Nephron progenitor cell (in vitro differentiated cells): ENCODE measurements around the gene CPNE5.

Experiments
- DNase-seq: peaks from one replicate; pipeline ENCODE4 v3.0.0; 2021
- H3K27ac Mint-ChIP-seq: 2 replicates; pipeline ENCODE4 v1.8.0; 2021; ENCODE audit warnings: mild to moderate bottlenecking, moderate library complexity, mixed read lengths
- H3K27me3 Mint-ChIP-seq: 2 replicates; pipeline ENCODE4 v1.8.0; 2021; ENCODE audit warnings: mild to moderate bottlenecking, low read depth, mixed read lengths; ENCODE audit not compliant: poor library complexity
- H3K36me3 Mint-ChIP-seq: 2 replicates; pipeline ENCODE4 v1.8.0; 2021; ENCODE audit warnings: low read depth, mixed read lengths
- H3K4me1 Mint-ChIP-seq: 2 replicates; pipeline ENCODE4 v1.8.0; 2021; ENCODE audit warnings: mixed read lengths
- H3K4me3 Mint-ChIP-seq: 2 replicates; pipeline ENCODE4 v1.8.0; 2021; ENCODE audit warnings: mild to moderate bottlenecking, moderate library complexity, mixed read lengths
- H3K9me3 Mint-ChIP-seq: 2 replicates; pipeline ENCODE4 v1.8.0; 2021; ENCODE audit warnings: mild to moderate bottlenecking, moderate library complexity, mixed read lengths
- CTCF ChIP-seq: fragments of 200-600 bp; sonication (generic); IDR thresholded peaks from 2 replicates; pipeline ENCODE4 v1.5.0; 2021; ENCODE audit warnings: antibody characterized with exemption

CPNE5 gene

GRCh38 chr6:36784376-36784636, 54.9 kb downstream of the CPNE5 start:
- DNase-seq = no peak
- peaks cover 4% of the 10 kb centered on the region for H3K9me3 Mint-ChIP-seq
- H3K4me3 Mint-ChIP-seq = no peak overlapping the region
- peaks cover 43% of the 10 kb centered on the region for H3K4me1 Mint-ChIP-seq
- H3K36me3 Mint-ChIP-seq = no peaks in the 10 kb centered on the region
- no peak for TF ChIP-seq CTCF
- H3K27me3 Mint-ChIP-seq = peaks cover 15% of the 10 kb centered on the region
- peak overlapping the region; percentile 85 for H3K27ac Mint-ChIP-seq

- no peak for DNase-seq
- H3K27me3 Mint-ChIP-seq = peaks cover 20% of the 10 kb centered on the region
- peaks cover 38% of the 10 kb centered on the region for H3K4me1 Mint-ChIP-seq
- H3K27ac Mint-ChIP-seq = peak overlapping the region; percentile 85
- TF ChIP-seq CTCF = no peak
- no peaks in the 10 kb centered on the region for H3K36me3 Mint-ChIP-seq
- H3K4me3 Mint-ChIP-seq = no peak overlapping the region
- peaks cover 4% of the 10 kb centered on the region for H3K9me3 Mint-ChIP-seq
Observed at GRCh38 chr6:36783603-36784375, 55.5 kb downstream of the CPNE5 start.

GRCh38 chr6:36781669-36782068, 57.6 kb downstream of the CPNE5 start:
- Mint-ChIP-seq H3K27me3 (peaks cover 36% of the 10 kb centered on the region), H3K9me3 (no peaks in the 10 kb centered on the region), H3K27ac (no peak overlapping the region), H3K4me1 (peaks cover 53% of the 10 kb centered on the region), H3K4me3 (no peak overlapping the region), H3K36me3 (no peaks in the 10 kb centered on the region)
- TF ChIP-seq CTCF = no peak
- no peak for DNase-seq

GRCh38 chr6:36780442-36781177, 58.6 kb downstream of the CPNE5 start:
- Mint-ChIP-seq H3K4me1 (peaks cover 56% of the 10 kb centered on the region), H3K9me3 (no peaks in the 10 kb centered on the region), H3K4me3 (no peak overlapping the region), H3K27ac (peak overlapping the region; percentile 56), H3K27me3 (peaks cover 39% of the 10 kb centered on the region), H3K36me3 (no peaks in the 10 kb centered on the region)
- no peak for TF ChIP-seq CTCF
- no peak for DNase-seq

GRCh38 chr6:36779227-36779626, 60.0 kb downstream of the CPNE5 start:
- no peak for TF ChIP-seq CTCF
- Mint-ChIP-seq H3K27ac (no peak overlapping the region), H3K4me3 (no peak overlapping the region), H3K9me3 (no peaks in the 10 kb centered on the region), H3K4me1 (peaks cover 49% of the 10 kb centered on the region), H3K36me3 (no peaks in the 10 kb centered on the region), H3K27me3 (peaks cover 48% of the 10 kb centered on the region)
- no peak for DNase-seq

- Mint-ChIP-seq H3K4me3 (peak overlapping the region; percentile 45), H3K36me3 (no peaks in the 10 kb centered on the region)
Observed at GRCh38 chr6:36777801-36778200, 61.4 kb downstream of the CPNE5 start.

More at GRCh38 chr6:36777801-36778200, 61.4 kb downstream of the CPNE5 start:
- no peaks in the 10 kb centered on the region for H3K9me3 Mint-ChIP-seq
- TF ChIP-seq CTCF = no peak
- H3K27ac Mint-ChIP-seq = no peak overlapping the region
- peaks cover 48% of the 10 kb centered on the region for H3K27me3 Mint-ChIP-seq
- no peak for DNase-seq
- peaks cover 44% of the 10 kb centered on the region for H3K4me1 Mint-ChIP-seq
